ENCODE results near the gene GRIN2A.

The GRIN2A gene

GRCh38 chr16:9703731-9704130, 478.5 kb downstream of the GRIN2A start:
- in situ Hi-C loops (cut with MboI; ENCODE audit: low sequenced_read_pairs): no loop called here

All from HL-60/S4 treated with phorbol 12-myristate 13-acetate at 8.2 ng/mL for 4 days and 3 days (cell line).